ENCODE data around the gene RALGPS2. TPM values are rescaled to one million over a fixed set of nuclear protein-coding genes. Genes with fewer than 3 reads are reported as not detected.

The RALGPS2 gene
- total and polyA plus RNA-seq, 9 of the 15 experiments (the other 6 are each of a cell fraction or from before 2014, with no cell fraction given) = 0.28 to 6.5 (median 2.6) TPM

- TF ChIP-seq USF2 (CRISPR knock-in tag; IDR thresholded peaks at IDR 0.05) = no peak
- TF ChIP-seq ZNF121 (CRISPR knock-in tag; conservative IDR thresholded peaks at IDR 0.05) = peak; percentile 99
Observed at GRCh38 chr1:178694923-178695525, 30.0 kb upstream of the RALGPS2 start (continued).

- no peak for FAIRE-seq
- H3K27me3 ChIP-seq (ENCODE audit: control insufficient read depth in 2 of 2, insufficient read depth in 2 of 2, low read length in 2 of 2) = no peaks in the 10 kb centered on the region
- in situ Hi-C loops (cut with MboI) (no loop called here), intact Hi-C loops (cut with micrococcal nuclease) (no loop called here)
- no TSS peak for BruUV-seq (replicated peaks)
- no peaks in the 10 kb centered on the region for H3K9me3 ChIP-seq (replicated peaks; ENCODE audit: control insufficient read depth, insufficient read depth, low read depth, low read length)
- no peaks in the 10 kb centered on the region for H4K20me1 ChIP-seq (replicated peaks; ENCODE audit: control insufficient read depth, insufficient read depth, low read length)
- TF ChIP-seq CEBPB (tag; IDR thresholded peaks at IDR 0.05) = peak; percentile 18; the same call in 1 of the 2 replicates
- TF ChIP-seq RNF219 (CRISPR knock-in tag; IDR thresholded peaks at IDR 0.05) = no peak
- no peak for TF ChIP-seq ZNF639 (CRISPR knock-in tag; conservative IDR thresholded peaks at IDR 0.05 in 1 of 2, IDR thresholded peaks at IDR 0.05 in 1 of 2)
- H3K36me3 ChIP-seq (ENCODE audit: control insufficient read depth, insufficient read depth, low read length) = no peaks in the 10 kb centered on the region
- 3% methylated on average over 2 of the region's 2 CpGs for WGBS (ENCODE audit: insufficient coverage, low coverage, missing lambda C conversion rate)
- H2AFZ ChIP-seq (ENCODE audit: low read depth, low read length) = no peak overlapping the region
- H3K9ac ChIP-seq (ENCODE audit: insufficient read depth in 1 of 2, low read depth in 2 of 2, low read length in 2 of 2) = no peak overlapping the region
- CTCF ChIA-PET (ENCODE audit: low intra/inter-chr PET ratio) = no interaction called here
- H3K79me2 ChIP-seq (ENCODE audit: control insufficient read depth, insufficient read depth, low read length) = no peaks in the 10 kb centered on the region
- DNase-seq (ENCODE audit: extremely low read depth in 1 of 4, low spot score in 3 of 4) = no peak
- no peak overlapping the region for H3K27ac ChIP-seq (ENCODE audit: extremely low read depth, low read depth, low read length)
- no peak for ATAC-seq
- H3K9me1 ChIP-seq (ENCODE audit: control insufficient read depth, insufficient read depth, low read length) = no peaks in the 10 kb centered on the region
- no peak overlapping the region for H3K4me2 ChIP-seq (ENCODE audit: insufficient read depth, low read length)
- POLR2A ChIA-PET = no interaction called here
- no peak overlapping the region for H3K4me3 ChIP-seq
- H3K4me1 ChIP-seq (replicated peaks in 1 of 2; ENCODE audit: control insufficient read depth in 2 of 2, insufficient read depth in 2 of 2, low read length in 2 of 2) = no peaks in the 10 kb centered on the region
Observed at GRCh38 chr1:178702146-178702545, 22.9 kb upstream of the RALGPS2 start.
